LNCaP clone FGC (cell line): ENCODE measurements around the gene UNCX.

Experiments
- DNase-seq: peaks from one replicate; pipeline ENCODE4 v3.0.0-alpha.2; 2011; ENCODE audit warnings: low read depth
- H3K4me3 ChIP-seq: 2 replicates; pipeline ENCODE4 v1.5.1; 2011; ENCODE audit warnings: mild to moderate bottlenecking, low read depth, low read length, control low read depth
- CTCF ChIP-seq: IDR thresholded peaks from 2 replicates; pipeline ENCODE4 v1.5.1; 2012; ENCODE audit warnings: mild to moderate bottlenecking; ENCODE audit not compliant: control insufficient read depth, insufficient read depth; ENCODE audit errors: extremely low read depth

The UNCX gene

DNA sequence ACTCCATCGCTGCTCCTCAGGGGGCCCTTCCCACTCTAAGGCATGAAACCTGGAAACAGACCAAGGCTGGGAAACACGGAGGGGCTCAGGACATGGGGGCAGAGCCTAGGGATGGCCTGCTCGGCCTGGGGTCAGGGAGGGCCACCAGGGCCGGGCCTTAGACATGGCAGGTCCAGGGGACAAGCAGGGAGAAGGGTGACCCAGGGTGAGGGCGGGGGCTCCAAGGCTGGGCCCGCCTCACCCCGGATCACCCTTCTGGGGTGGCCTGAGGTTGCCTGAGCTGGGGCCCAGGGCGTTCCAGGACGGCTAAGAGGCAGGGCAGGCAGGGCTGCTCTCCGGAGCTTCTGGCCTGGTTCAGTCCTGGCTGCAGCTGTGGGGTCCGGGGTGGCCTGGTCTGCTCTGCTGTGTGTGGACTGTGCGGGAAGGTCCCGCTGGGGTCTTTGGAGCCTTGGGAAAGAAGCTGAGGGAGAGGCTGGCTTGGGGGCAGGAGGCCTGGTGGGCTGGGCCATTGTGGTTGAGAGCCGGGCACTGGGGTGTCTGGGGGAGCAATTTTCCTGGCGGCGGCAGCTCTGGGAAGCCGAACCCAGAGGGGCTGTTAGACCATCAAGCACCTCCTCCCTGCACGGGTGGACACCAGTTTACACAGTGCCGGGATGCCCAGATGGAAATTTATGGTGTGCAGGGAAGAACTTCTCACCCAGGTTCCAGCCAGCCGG is 52.2 kb downstream of the UNCX start:
- TF ChIP-seq CTCF: no peak
- H3K4me3 ChIP-seq: no peak overlapping the region
- DNase-seq: no peak

DNA sequence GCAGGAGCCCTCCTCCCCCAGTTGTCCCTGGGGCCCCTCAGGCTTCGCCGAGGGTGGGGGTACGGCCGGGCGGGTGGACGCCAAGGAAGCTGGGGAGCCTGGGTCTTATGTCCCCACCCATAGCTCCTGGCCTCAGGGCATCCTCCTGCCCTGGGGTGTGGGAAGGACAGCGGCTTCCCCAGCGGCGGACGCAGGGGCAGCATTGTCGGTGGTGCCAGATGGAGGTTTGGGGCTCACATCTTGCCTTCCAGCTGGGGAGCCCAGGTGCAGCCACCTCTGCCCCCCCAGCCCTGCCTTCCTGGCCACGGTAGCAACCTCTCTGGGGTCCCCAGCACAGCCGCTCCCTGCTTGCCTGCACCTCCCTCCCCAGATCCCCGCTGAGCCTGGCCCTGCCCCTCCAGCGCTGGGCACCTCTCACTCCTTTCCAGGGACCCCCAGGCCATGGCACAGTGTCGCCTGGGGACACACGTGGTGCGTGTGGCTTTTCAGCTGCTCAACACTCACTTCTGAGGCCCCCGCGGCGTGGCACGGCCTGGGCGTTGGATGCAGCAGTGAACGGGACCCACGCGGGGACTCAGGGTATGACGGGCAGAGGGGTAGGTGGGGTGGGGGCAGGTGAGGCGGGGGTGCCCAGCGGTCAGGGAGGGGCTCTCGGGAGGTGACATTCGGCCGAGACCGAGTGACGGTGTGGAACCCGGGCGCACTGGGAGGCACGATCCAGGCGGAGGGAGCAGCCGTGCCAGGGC is 53.1 kb downstream of the UNCX start:
- no peak for TF ChIP-seq CTCF
- DNase-seq: no peak
- H3K4me3 ChIP-seq: no peak overlapping the region
